Activated naive CD8-positive, alpha-beta T cell (primary cell): ENCODE results near the gene BUB1.
A peak's percentile ranks its signal among the peaks of the same experiment; 100 is the strongest.
"Not testable (repeated sequence)": the region's sequence is repeated elsewhere in the genome, so short reads cannot be mapped to it uniquely, and the experiment has no call there.

Experiments used
- H3K27ac Mint-ChIP-seq: one replicate; pipeline ENCODE4 v1.8.0; 2021; ENCODE audit warnings: mixed read lengths
- H3K27me3 Mint-ChIP-seq: one replicate; pipeline ENCODE4 v1.8.0; 2021; ENCODE audit warnings: mixed read lengths
- H3K36me3 Mint-ChIP-seq: one replicate; pipeline ENCODE4 v1.8.0; 2021; ENCODE audit warnings: mixed read lengths
- H3K4me1 Mint-ChIP-seq: one replicate; pipeline ENCODE4 v1.8.0; 2021; ENCODE audit warnings: low read depth, mixed read lengths
- H3K4me3 Mint-ChIP-seq: one replicate; pipeline ENCODE4 v1.8.0; 2021; ENCODE audit warnings: mild to moderate bottlenecking, mixed read lengths
- H3K9me3 Mint-ChIP-seq: one replicate; pipeline ENCODE4 v1.8.0; 2021; ENCODE audit warnings: low read depth, mixed read lengths

BUB1 gene

GRCh38 chr2:110707386-110707965 lies 29.6 kb upstream of the BUB1 start:
- Mint-ChIP-seq H3K9me3 (peaks cover 3% of the 10 kb centered on the region), H3K4me3 (no peak overlapping the region), H3K4me1 (no peaks in the 10 kb centered on the region), H3K27me3 (peaks cover 13% of the 10 kb centered on the region), H3K27ac (no peak overlapping the region), H3K36me3 (no peaks in the 10 kb centered on the region)

GRCh38 chr2:110702514-110703380 lies 24.9 kb upstream of the BUB1 start:
- H3K4me1 Mint-ChIP-seq = no peaks in the 10 kb centered on the region
- H3K4me3 Mint-ChIP-seq = no peak overlapping the region
- peaks cover 2% of the 10 kb centered on the region for H3K27me3 Mint-ChIP-seq
- H3K9me3 Mint-ChIP-seq = peaks cover 3% of the 10 kb centered on the region
- no peaks in the 10 kb centered on the region for H3K36me3 Mint-ChIP-seq
- H3K27ac Mint-ChIP-seq = no peak overlapping the region

GRCh38 chr2:110698253-110698652 lies 20.4 kb upstream of the BUB1 start:
- H3K27me3 Mint-ChIP-seq, H3K27ac Mint-ChIP-seq, H3K4me3 Mint-ChIP-seq, H3K36me3 Mint-ChIP-seq, H3K9me3 Mint-ChIP-seq, H3K4me1 Mint-ChIP-seq: not testable (repeated sequence)

- not testable (repeated sequence) for H3K9me3 Mint-ChIP-seq, H3K36me3 Mint-ChIP-seq, H3K4me1 Mint-ChIP-seq, H3K27ac Mint-ChIP-seq, H3K4me3 Mint-ChIP-seq, H3K27me3 Mint-ChIP-seq
Measured at GRCh38 chr2:110695146-110695898, 17.5 kb upstream of the BUB1 start.

GRCh38 chr2:110691612-110692258 lies 13.9 kb upstream of the BUB1 start:
- Mint-ChIP-seq H3K36me3 (no peaks in the 10 kb centered on the region), H3K4me1 (peaks cover 4% of the 10 kb centered on the region), H3K27me3 (peaks cover 9% of the 10 kb centered on the region), H3K4me3 (no peak overlapping the region), H3K9me3 (no peaks in the 10 kb centered on the region), H3K27ac (no peak overlapping the region)

GRCh38 chr2:110690083-110690965 lies 12.5 kb upstream of the BUB1 start:
- Mint-ChIP-seq H3K9me3 (no peaks in the 10 kb centered on the region), H3K27me3 (peaks cover 7% of the 10 kb centered on the region), H3K4me3 (no peak overlapping the region), H3K36me3 (no peaks in the 10 kb centered on the region), H3K27ac (no peak overlapping the region), H3K4me1 (peaks cover 2% of the 10 kb centered on the region)

GRCh38 chr2:110688594-110689091 lies 10.8 kb upstream of the BUB1 start:
- Mint-ChIP-seq H3K36me3 (no peaks in the 10 kb centered on the region), H3K4me3 (no peak overlapping the region), H3K27ac (no peak overlapping the region), H3K9me3 (no peaks in the 10 kb centered on the region), H3K27me3 (peaks cover 5% of the 10 kb centered on the region), H3K4me1 (no peaks in the 10 kb centered on the region)

GRCh38 chr2:110687775-110688484 lies 10.1 kb upstream of the BUB1 start:
- not testable (repeated sequence) for H3K27me3 Mint-ChIP-seq, H3K4me1 Mint-ChIP-seq, H3K4me3 Mint-ChIP-seq, H3K36me3 Mint-ChIP-seq, H3K27ac Mint-ChIP-seq, H3K9me3 Mint-ChIP-seq

GRCh38 chr2:110682872-110683271 lies 5.0 kb upstream of the BUB1 start:
- Mint-ChIP-seq H3K27ac (no peak overlapping the region), H3K9me3 (no peaks in the 10 kb centered on the region), H3K4me1 (peaks cover 15% of the 10 kb centered on the region), H3K4me3 (no peak overlapping the region), H3K36me3 (no peaks in the 10 kb centered on the region), H3K27me3 (no peaks in the 10 kb centered on the region)

- no peak overlapping the region for H3K4me3 Mint-ChIP-seq
- H3K36me3 Mint-ChIP-seq = no peaks in the 10 kb centered on the region
- H3K27me3 Mint-ChIP-seq = no peaks in the 10 kb centered on the region
- H3K4me1 Mint-ChIP-seq = peaks cover 15% of the 10 kb centered on the region
- no peaks in the 10 kb centered on the region for H3K9me3 Mint-ChIP-seq
- no peak overlapping the region for H3K27ac Mint-ChIP-seq
Measured at GRCh38 chr2:110682267-110682666, 4.4 kb upstream of the BUB1 start.

- Mint-ChIP-seq H3K4me3 (no peak overlapping the region), H3K9me3 (no peaks in the 10 kb centered on the region), H3K27ac (no peak overlapping the region), H3K4me1 (peaks cover 20% of the 10 kb centered on the region), H3K36me3 (no peaks in the 10 kb centered on the region), H3K27me3 (no peaks in the 10 kb centered on the region)
Measured at GRCh38 chr2:110680709-110681108, 2.8 kb upstream of the BUB1 start.

GRCh38 chr2:110679865-110680264 lies 2.0 kb upstream of the BUB1 start:
- Mint-ChIP-seq H3K9me3 (no peaks in the 10 kb centered on the region), H3K27ac (no peak overlapping the region), H3K27me3 (no peaks in the 10 kb centered on the region), H3K4me3 (peak overlapping the region; percentile 49), H3K36me3 (no peaks in the 10 kb centered on the region), H3K4me1 (peaks cover 22% of the 10 kb centered on the region)

- no peak overlapping the region for H3K27ac Mint-ChIP-seq
- H3K27me3 Mint-ChIP-seq = no peaks in the 10 kb centered on the region
- H3K4me3 Mint-ChIP-seq = peak overlapping the region; percentile 98
Measured at GRCh38 chr2:110679337-110679707, 1.5 kb upstream of the BUB1 start.

More at GRCh38 chr2:110679337-110679707, 1.5 kb upstream of the BUB1 start:
- Mint-ChIP-seq H3K9me3 (no peaks in the 10 kb centered on the region), H3K4me1 (peaks cover 22% of the 10 kb centered on the region), H3K36me3 (no peaks in the 10 kb centered on the region)
